ENCODE data around the gene DNAJC11.

Gene DNAJC11

GRCh38 chr1:6628971-6629479 lies 72.6 kb downstream of the DNAJC11 start:
- H3K4me3 Mint-ChIP-seq = no peak overlapping the region
- H3K27ac Mint-ChIP-seq = no peak overlapping the region
- ATAC-seq (no peak), DNase-seq (no peak)
- peaks cover 29% of the 10 kb centered on the region for H3K4me1 Mint-ChIP-seq
- H3K36me3 Mint-ChIP-seq (ENCODE audit: low read depth) = peaks cover 15% of the 10 kb centered on the region
- no peaks in the 10 kb centered on the region for H3K9me3 Mint-ChIP-seq
- no peaks in the 10 kb centered on the region for H3K27me3 Mint-ChIP-seq

GRCh38 chr1:6627841-6628545 lies 73.6 kb downstream of the DNAJC11 start:
- Mint-ChIP-seq H3K9me3 (no peaks in the 10 kb centered on the region), H3K36me3 (ENCODE audit: low read depth) (peaks cover 8% of the 10 kb centered on the region), H3K27ac (no peak overlapping the region), H3K4me3 (peak overlapping the region; percentile 35), H3K4me1 (peaks cover 31% of the 10 kb centered on the region), H3K27me3 (no peaks in the 10 kb centered on the region)
- ATAC-seq (no peak), DNase-seq (no peak)

- Mint-ChIP-seq H3K27ac (no peak overlapping the region), H3K9me3 (no peaks in the 10 kb centered on the region), H3K4me1 (peaks cover 31% of the 10 kb centered on the region), H3K27me3 (no peaks in the 10 kb centered on the region), H3K36me3 (ENCODE audit: low read depth) (peaks cover 14% of the 10 kb centered on the region), H3K4me3 (peak overlapping the region; percentile 87)
- no peak for ATAC-seq
- no peak for DNase-seq
These were observed 74.6 kb downstream of the DNAJC11 start for GRCh38 chr1:6627031-6627430.

GRCh38 chr1:6625584-6626149 lies 75.9 kb downstream of the DNAJC11 start:
- Mint-ChIP-seq H3K36me3 (ENCODE audit: low read depth) (peaks cover 14% of the 10 kb centered on the region), H3K4me1 (peaks cover 31% of the 10 kb centered on the region), H3K27ac (peak overlapping the region; percentile 69), H3K27me3 (no peaks in the 10 kb centered on the region), H3K4me3 (peak overlapping the region; percentile 87), H3K9me3 (no peaks in the 10 kb centered on the region)
- DNase-seq = peak; percentile 15
- ATAC-seq = peak; percentile 33

- H3K4me1 Mint-ChIP-seq = peaks cover 31% of the 10 kb centered on the region
- peaks cover 16% of the 10 kb centered on the region for H3K36me3 Mint-ChIP-seq (ENCODE audit: low read depth)
- DNase-seq (peak; percentile 91), ATAC-seq (peak; percentile 92)
- H3K27ac Mint-ChIP-seq = peak within 1 kb of the TSS; percentile 81
- no peaks in the 10 kb centered on the region for H3K27me3 Mint-ChIP-seq
- H3K4me3 Mint-ChIP-seq = peak within 1 kb of the TSS; percentile 87
- no peaks in the 10 kb centered on the region for H3K9me3 Mint-ChIP-seq
These were observed 76.7 kb downstream of the DNAJC11 start, which contains the start of gene THAP3 for GRCh38 chr1:6624710-6625583. Gene THAP3 (plus strand): TSS chr1:6624868. CDS start chr1:6625219, 351 bp downstream.

- no peak for ATAC-seq
- Mint-ChIP-seq H3K36me3 (ENCODE audit: low read depth) (peaks cover 18% of the 10 kb centered on the region), H3K27me3 (no peaks in the 10 kb centered on the region), H3K9me3 (no peaks in the 10 kb centered on the region), H3K4me1 (peaks cover 31% of the 10 kb centered on the region), H3K4me3 (no peak overlapping the region), H3K27ac (no peak overlapping the region)
- no peak for DNase-seq
These were observed 78.2 kb downstream of the DNAJC11 start for GRCh38 chr1:6623269-6623965.

GRCh38 chr1:6622396-6623152 lies 79.0 kb downstream of the DNAJC11 start:
- no peak overlapping the region for H3K4me3 Mint-ChIP-seq
- no peaks in the 10 kb centered on the region for H3K27me3 Mint-ChIP-seq
- H3K4me1 Mint-ChIP-seq = peaks cover 28% of the 10 kb centered on the region
- DNase-seq (no peak), ATAC-seq (no peak)
- H3K27ac Mint-ChIP-seq = no peak overlapping the region
- H3K36me3 Mint-ChIP-seq (ENCODE audit: low read depth) = peaks cover 15% of the 10 kb centered on the region
- H3K9me3 Mint-ChIP-seq = no peaks in the 10 kb centered on the region

- ATAC-seq = no peak
- no peaks in the 10 kb centered on the region for H3K9me3 Mint-ChIP-seq
- no peak for DNase-seq
- peaks cover 21% of the 10 kb centered on the region for H3K4me1 Mint-ChIP-seq
- no peak overlapping the region for H3K4me3 Mint-ChIP-seq
- no peak overlapping the region for H3K27ac Mint-ChIP-seq
- peaks cover 14% of the 10 kb centered on the region for H3K36me3 Mint-ChIP-seq (ENCODE audit: low read depth)
- H3K27me3 Mint-ChIP-seq = no peaks in the 10 kb centered on the region
These were observed 79.9 kb downstream of the DNAJC11 start for GRCh38 chr1:6621429-6622391.

GRCh38 chr1:6619045-6619444 lies 82.6 kb downstream of the DNAJC11 start:
- no peak for ATAC-seq
- H3K27me3 Mint-ChIP-seq = no peaks in the 10 kb centered on the region
- peaks cover 18% of the 10 kb centered on the region for H3K36me3 Mint-ChIP-seq (ENCODE audit: low read depth)
- H3K4me1 Mint-ChIP-seq = peaks cover 9% of the 10 kb centered on the region
- no peaks in the 10 kb centered on the region for H3K9me3 Mint-ChIP-seq
- no peak for DNase-seq
- H3K27ac Mint-ChIP-seq = no peak overlapping the region
- no peak overlapping the region for H3K4me3 Mint-ChIP-seq

- ATAC-seq = no peak
- peak overlapping the region; percentile 46 for H3K27ac Mint-ChIP-seq
- no peaks in the 10 kb centered on the region for H3K9me3 Mint-ChIP-seq
- no peak for DNase-seq
- no peaks in the 10 kb centered on the region for H3K27me3 Mint-ChIP-seq
- H3K36me3 Mint-ChIP-seq (ENCODE audit: low read depth) = peaks cover 10% of the 10 kb centered on the region
- H3K4me1 Mint-ChIP-seq = peaks cover 17% of the 10 kb centered on the region
- peak overlapping the region; percentile 78 for H3K4me3 Mint-ChIP-seq
These were observed 86.5 kb downstream of the DNAJC11 start for GRCh38 chr1:6614929-6615785.

- Mint-ChIP-seq H3K4me1 (peaks cover 17% of the 10 kb centered on the region), H3K27ac (no peak overlapping the region), H3K9me3 (no peaks in the 10 kb centered on the region), H3K27me3 (no peaks in the 10 kb centered on the region), H3K4me3 (peak overlapping the region; percentile 72), H3K36me3 (ENCODE audit: low read depth) (peaks cover 7% of the 10 kb centered on the region)
- peak; percentile 6 for ATAC-seq
- peak; percentile 65 for DNase-seq
These were observed 87.3 kb downstream of the DNAJC11 start for GRCh38 chr1:6614019-6614928.
